HG03457 (cell line): ENCODE results near the gene LZTS2.

Source experiments
- ATAC-seq: cut with Tn5 transposase; IDR thresholded peaks from one replicate; pipeline ENCODE4 v1.9.1; 2021; ENCODE audit warnings: moderate number of reproducible peaks; ENCODE audit not compliant: unreplicated experiment

Gene LZTS2

GRCh38 chr10:100997360-100998182 lies 2.0 kb upstream of the LZTS2 start:
- no peak for ATAC-seq

GRCh38 chr10:100998183-100998990 lies 1.2 kb upstream of the LZTS2 start:
- no peak for ATAC-seq

GRCh38 chr10:100998991-100999741 lies 442 bp upstream of the LZTS2 start:
- peak; percentile 40 for ATAC-seq

GRCh38 chr10:101000127-101000914 lies 713 bp downstream of the LZTS2 start:
- no peak for ATAC-seq

DNA sequence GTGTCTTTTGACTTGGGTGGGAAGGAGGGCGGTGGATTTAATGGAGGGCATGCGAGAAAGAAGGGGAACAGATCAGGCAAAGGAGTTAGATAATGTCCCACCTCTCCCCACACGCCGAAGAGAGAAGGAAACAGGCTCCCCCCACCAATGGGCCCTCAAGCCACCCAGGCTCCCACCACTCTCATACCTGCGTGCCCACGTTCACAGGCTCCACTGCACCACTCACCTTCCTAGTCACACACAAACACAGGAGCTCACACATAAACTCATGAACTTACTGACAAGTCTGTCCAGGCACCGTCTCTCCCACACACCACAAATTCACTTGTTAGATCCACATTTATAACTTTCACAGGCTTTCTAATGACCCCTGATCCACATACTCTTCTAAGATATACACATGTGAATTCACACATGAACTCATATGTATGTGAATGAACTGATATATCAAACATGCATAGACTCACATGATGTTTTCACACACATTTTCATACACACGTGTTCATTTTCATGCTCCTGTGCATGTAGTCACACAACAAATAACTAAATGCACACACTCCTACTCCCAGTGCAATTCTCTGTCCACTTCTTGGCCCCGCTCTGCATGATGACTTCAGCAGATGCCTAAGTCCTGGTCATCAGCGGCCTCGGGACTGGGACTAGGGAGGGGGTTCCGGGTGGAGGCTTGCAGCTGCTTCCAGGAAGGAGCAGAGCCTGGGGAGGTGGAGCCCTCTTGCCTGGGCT lies 1.5 kb downstream of the LZTS2 start:
- no peak for ATAC-seq

- ATAC-seq, result no peak
These were observed 2.0 kb downstream of the LZTS2 start for GRCh38 chr10:101001659-101002035.

DNA sequence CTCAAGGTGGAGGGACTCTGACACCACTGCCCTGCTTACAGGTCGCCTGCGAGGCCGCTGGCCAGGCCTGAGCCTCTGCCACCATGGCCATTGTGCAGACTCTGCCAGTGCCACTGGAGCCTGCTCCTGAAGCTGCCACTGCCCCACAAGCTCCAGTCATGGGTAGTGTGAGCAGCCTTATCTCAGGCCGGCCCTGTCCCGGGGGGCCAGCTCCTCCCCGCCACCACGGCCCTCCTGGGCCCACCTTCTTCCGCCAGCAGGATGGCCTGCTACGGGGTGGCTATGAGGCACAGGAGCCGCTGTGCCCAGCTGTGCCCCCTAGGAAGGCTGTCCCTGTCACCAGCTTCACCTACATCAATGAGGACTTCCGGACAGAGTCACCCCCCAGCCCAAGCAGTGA lies 2.8 kb downstream of the LZTS2 start:
- no peak for ATAC-seq

- no peak for ATAC-seq
These were observed 4.1 kb downstream of the LZTS2 start for GRCh38 chr10:101003639-101004206.

DNA sequence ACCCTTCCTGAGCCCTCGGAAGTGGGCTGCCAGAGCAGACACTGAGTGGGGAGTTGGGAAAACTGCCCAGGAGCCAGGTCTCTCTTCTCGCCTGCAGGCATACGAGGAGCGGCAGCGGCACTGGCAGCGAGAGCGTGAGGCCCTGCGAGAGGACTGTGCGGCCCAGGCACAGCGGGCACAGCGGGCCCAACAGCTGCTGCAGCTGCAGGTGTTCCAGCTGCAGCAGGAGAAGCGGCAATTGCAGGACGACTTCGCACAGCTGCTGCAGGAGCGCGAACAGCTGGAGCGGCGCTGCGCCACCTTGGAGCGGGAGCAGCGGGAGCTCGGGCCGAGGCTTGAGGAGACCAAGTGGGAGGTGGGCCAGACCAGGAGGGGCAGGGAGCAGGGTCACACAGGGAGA lies 5.8 kb downstream of the LZTS2 start:
- no peak for ATAC-seq

DNA sequence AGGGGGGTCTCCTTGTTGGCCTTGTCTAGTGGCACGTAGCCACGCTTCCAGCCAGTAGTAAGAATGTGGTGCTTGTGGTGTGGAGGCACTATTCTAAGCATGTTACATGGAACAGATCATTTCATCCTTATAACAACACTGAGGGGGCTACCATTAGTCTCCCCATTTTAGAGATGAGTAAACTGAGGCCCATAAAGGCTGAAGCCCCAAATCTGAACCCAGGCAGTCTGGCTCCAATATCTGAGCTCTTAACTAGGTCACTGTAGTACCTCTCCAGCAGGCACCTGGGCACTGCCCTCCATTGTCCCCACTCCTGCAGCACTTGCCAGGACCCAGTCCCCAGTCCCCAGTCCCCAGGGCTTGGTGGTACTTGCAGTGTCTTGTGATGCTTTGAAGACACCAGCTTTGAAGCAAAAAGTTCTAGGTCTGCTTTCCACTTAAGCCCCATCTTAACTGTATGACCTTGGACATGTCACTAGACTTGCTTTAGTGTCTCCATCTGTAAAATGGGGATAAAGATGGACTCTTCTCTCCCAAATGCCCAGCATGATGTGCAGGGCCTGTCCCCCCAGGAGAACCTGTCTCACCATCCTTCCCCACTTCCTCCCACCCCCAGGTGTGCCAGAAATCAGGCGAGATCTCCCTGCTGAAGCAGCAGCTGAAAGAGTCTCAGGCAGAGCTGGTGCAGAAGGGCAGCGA lies 6.4 kb downstream of the LZTS2 start:
- no peak for ATAC-seq

DNA sequence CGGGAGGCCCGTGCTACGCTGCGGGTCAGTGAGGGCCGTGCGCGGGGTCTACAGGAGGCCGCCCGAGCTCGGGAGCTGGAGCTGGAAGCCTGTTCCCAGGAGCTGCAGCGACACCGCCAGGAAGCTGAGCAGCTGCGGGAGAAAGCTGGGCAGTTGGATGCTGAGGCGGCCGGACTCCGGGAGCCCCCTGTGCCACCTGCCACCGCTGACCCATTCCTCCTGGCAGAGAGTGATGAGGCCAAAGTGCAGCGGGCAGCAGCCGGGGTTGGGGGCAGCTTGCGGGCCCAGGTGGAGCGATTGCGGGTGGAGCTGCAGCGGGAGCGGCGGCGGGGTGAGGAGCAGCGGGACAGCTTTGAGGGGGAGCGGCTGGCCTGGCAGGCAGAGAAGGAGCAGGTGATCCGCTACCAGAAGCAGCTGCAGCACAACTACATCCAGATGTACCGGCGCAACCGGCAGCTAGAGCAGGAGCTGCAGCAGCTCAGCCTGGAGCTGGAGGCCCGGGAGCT lies 7.0 kb downstream of the LZTS2 start:
- no peak for ATAC-seq

- ATAC-seq, result no peak
These were observed 7.6 kb downstream of the LZTS2 start for GRCh38 chr10:101007099-101007711.

- ATAC-seq, result no peak
These were observed 8.6 kb downstream of the LZTS2 start for GRCh38 chr10:101007915-101008822.

- ATAC-seq, result no peak
These were observed 9.3 kb downstream of the LZTS2 start for GRCh38 chr10:101008823-101009423.

DNA sequence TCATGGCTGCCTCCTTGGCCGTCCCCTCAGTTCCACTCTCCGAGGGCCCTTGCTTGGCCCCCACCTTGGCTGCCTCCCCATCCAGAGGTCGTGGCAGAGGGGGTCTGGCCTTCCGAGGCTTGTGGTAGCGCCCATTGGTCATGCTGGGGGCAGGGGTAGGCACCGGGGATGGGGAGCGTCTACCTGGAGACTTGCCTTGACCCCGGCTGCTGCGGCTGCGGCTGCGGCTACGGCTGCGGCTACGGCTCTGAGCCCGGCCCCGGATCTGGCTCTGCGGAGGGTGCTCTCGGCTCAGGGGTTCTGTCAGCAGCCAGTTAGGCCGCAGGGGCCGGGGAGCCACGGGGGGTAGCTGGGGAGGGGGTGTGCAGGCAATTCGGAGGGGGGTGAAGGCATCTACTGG lies 10.7 kb downstream of the LZTS2 start:
- ATAC-seq, result no peak

- no peak for ATAC-seq
These were observed 12.2 kb downstream of the LZTS2 start for GRCh38 chr10:101011517-101012423.
